DMS 273 (cell line): ENCODE results near the gene ABCG1.

Experiments
- DNase-seq: peaks from one replicate; lab custom pipeline; 2025; ENCODE audit not compliant: unreplicated experiment; lab: John Stamatoyannopoulos, UW

The ABCG1 gene

GRCh38 chr21:42231756-42232155 lies 12.8 kb downstream of the ABCG1 start:
- no peak for DNase-seq

DNA sequence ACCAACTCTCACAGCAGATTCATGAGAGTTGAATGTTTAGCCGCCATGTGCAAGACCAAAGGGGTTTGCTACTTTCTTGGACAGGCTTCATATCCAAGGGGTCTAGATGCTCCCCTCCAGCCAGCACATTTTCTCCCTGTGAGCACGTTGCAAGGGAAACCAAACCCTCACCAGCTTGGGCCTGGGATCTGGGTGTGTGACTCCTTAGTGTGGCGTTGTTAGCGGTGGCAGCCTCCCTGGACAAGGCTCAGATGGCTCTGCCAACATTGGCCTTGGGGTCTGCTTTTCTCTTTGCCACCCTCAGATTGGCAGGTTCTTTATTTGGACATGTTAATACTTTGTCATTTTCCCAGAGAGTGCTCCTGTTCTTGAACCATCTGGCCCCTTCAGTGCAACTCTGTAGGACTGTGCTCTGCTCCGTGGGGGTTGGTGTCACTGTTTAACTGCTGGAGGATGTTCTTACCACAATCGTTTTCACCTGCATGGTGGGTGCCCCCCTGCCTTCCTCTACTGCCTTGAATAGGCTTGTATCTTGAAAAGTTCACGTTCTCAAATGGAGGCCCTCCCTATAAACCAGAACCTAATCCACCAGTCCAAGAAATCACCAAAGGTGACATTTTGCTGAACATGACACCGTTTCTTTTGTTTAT lies 13.4 kb downstream of the ABCG1 start:
- DNase-seq = no peak

DNA sequence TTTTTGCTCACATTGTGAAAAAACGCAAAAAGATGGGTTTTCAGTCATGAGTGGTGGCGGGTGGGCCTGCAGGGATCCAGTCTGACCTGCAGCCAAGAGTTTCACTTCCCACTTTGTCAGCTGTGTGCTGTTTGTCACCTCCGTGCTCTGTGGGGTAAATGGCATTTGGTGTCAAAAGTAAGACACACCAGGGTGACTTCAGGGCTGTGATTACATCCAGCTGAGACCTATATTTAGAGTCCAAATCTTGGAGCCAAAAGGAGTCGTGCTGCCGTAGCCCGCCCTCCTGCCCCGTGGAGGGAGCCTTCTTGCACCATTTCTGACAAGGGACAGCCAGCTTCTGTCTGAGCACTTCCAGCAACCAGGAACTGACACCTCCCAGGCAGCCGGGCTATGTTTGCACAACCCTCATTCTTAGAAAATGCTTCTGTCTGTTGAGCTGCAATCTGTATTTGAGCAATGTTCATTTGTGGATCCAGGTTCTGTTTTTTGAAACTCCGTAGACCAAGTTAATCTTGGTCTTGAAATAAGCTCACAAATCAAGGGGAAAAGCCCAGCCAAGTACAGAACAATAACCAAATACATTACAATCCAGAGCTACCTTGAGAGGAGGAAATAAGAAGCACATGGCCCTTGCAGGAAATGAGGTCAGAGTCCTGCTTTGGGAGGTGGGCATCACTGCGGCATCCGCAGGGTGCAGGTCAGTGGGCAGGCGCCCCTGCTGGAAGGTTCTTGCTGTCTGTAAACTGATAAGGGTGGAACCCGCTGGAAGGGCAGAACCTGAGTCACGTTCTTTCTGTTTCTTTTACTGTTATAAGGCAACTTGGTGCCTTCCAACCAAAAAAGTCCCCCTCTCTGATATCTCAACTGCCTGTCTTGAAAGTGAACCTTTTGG lies 14.4 kb downstream of the ABCG1 start:
- DNase-seq = no peak

DNA sequence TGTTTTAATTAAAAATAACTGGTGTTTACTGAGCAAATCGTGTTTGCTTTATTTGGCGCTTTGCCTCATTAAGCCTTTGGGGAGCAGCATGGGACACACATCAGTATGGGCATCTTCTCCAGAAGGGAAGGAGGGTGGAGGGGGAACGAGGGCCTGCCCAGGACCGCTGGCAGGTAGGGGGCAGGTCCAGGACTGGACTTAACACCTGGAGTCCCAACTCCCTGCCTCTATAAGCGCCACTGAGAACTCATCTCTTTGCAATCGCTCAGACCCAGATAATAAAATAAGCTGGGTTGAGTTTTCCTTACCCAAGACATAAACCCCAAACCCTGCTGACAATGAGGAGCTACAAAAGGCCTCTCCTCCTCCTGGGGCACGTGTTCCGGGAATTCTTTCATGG lies 15.1 kb downstream of the ABCG1 start:
- no peak for DNase-seq

- peak; percentile 93 for DNase-seq
These were observed 15.7 kb downstream of the ABCG1 start for GRCh38 chr21:42234464-42235241.

GRCh38 chr21:42235593-42235992 lies 16.7 kb downstream of the ABCG1 start:
- DNase-seq = no peak

- no peak for DNase-seq
These were observed 17.1 kb downstream of the ABCG1 start for GRCh38 chr21:42236014-42236413.

DNA sequence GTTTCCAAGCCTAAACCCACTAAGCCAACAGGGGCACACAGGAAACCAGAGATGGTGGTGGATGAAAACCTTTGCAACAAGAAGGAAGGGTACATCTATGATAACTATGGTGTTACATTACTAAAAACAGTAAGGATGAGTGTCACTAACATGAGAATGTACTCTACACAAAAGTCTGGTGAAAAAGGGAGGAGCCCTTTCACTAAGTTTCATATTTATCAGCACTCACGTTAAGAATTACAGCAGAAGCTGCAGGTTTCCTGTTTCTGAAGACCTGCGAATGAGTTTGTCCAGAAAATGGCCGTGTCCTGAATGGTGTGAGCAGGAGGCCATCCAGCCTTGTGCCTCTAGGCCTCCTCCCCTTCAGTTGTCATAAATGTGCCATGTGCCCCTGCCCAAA lies 17.8 kb downstream of the ABCG1 start:
- no peak for DNase-seq

- no peak for DNase-seq
These were observed 18.2 kb downstream of the ABCG1 start for GRCh38 chr21:42237161-42237560.

- no peak for DNase-seq
These were observed 18.6 kb downstream of the ABCG1 start for GRCh38 chr21:42237577-42237976.

DNA sequence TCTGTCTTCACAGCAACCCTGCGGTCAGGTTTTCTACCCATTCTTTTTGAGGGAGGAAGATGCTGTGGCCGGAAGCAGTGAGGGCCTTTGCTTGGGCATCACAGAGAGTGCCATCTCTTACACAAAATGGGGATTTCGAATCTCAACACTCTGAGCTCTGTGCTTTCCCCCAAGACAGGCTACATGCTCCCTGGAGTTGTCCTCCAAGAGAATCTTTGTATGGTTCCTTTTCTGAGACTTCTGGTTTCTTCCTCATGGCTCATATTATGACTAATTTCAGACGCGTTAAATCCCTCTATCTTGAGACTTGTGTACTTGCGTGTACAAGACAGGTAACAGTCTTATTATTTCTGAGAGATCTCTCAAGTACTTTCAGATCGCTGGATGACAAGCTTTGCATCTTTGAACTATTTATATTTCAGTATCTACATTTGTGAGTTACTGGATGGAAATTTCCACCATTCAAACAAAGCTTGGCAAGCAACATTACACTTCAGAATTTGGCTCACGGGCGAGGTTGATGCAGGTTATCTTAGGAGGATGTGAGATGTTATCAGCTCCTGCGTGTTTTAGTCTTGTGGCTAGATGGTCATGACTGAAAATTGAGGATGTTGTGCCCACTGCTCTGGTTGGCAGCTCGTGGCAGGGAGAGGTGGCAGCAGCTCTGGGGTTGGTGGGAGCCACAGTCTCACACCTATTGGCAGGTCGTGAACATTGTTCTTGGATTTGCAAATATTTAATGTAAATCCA lies 19.4 kb downstream of the ABCG1 start:
- no peak for DNase-seq

DNA sequence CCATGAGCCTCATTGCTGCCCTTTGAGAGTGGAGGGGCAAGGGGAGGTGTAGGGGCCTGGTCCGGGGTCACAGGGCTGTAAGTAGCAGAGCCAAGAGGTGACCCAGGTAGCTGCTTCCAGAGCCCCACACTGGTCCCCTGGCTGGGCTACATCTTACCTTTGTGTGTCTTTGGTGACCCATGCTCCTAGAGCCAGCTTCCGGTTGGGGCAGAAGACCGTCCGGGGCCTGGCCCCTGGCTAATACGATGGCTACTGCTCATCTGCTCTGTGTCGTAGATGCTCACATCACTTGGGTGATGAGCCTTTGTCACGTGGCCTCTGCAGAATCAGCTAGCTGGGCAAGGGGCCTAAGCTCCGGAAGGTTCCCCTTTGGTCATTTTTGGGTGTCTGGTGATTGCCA lies 20.6 kb downstream of the ABCG1 start:
- no peak for DNase-seq

GRCh38 chr21:42239973-42240372 lies 21.0 kb downstream of the ABCG1 start:
- DNase-seq = no peak

- no peak for DNase-seq
These were observed 23.7 kb downstream of the ABCG1 start for GRCh38 chr21:42242611-42243010.

DNA sequence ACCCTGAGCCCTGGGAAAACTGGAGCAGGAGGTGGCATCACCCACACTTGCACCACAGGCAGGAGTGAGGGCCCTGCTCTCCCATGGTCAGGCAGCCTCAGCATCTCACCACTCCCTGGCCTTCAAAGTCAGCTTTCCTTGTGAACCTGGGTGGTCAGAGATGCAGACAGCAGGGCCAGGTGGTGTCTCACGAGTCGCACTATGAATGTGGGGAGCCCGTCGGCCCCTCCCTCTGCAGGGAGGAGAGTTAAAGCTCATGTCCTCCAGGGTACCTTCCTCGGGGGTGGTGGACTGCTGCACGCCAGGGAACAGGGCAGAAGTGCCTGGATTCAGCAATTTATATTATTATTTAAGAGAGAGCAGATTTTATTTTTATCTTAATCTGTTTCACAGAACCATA lies 24.1 kb downstream of the ABCG1 start:
- no peak for DNase-seq

- DNase-seq = peak; percentile 87
These were observed 26.6 kb downstream of the ABCG1 start for GRCh38 chr21:42245331-42246193.

DNA sequence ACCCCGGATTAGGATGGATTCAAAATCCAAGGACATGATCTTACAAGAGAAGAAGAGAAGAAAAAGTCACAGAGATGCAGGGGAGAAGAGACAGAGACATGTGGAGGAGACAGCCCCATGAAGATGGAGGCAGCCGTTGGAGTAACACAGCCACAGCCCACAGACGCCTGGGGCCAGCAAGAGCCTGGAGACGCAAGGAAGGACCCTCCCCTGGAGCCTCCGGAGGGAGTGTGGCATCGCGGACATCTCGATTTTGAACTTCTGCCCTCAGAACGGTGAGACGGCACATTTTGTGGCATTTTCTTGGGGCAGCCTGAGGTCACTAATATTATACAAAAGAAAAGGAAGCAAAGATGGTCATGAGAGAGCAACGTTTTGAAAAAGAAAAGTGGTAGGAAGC lies 28.8 kb downstream of the ABCG1 start:
- DNase-seq = no peak

DNA sequence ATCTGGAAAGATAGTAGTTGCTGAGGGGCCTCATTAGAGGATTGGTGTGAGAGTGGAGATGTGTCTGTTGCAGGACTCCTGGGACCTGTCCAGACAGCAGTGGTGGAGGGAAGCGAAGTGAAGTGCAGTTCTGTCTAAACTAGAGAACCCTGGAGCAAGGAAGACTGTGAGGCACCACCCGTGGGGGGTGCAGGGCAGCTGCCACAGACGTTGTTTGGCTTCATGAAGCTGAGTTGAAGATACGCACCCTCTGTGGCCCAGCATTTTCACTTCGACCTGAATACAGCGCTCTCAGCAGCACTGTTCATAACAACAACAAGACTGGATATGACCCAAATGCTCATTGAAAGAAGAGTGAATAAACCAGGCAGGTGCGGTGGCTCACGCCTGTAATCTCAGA lies 29.3 kb downstream of the ABCG1 start:
- no peak for DNase-seq

DNA sequence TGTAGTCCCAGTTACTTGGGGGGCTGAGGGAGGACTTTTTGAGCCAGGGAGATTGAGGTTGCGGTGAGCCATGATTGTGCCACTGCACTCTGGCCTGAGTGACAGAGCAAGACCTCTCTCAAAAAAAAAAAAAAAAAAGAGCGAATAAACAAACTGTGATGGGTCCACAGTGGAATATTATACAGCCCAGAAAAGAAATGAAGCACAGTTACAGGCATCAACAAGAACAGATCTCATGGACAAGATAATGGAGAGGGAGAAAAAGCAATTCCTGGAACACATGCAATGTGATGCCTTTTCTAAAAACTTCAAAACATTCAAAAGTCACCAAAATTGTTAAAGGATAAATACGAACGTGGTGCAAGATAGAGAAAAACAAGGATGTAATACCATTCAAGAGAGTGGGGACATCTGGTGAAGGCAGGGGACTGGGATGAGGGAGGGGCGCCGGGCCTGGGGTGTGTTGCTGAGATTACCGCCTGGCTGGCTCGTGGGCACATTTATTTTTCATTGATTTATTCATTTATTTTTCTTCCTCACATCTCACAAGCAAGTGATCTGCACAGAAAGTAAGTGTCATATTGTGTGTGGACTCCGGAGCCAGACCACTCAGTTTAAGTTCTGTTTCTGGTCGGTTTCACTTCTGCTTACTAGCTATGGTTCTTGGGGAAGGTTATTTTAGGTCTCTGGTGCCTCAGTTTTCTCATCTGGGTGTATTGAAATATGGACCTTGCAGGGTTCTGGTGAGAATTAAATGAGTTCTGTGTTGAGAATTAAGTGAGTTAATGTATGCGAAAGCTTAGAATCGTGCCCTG lies 30.1 kb downstream of the ABCG1 start:
- DNase-seq = no peak
